ENCODE results near the gene FMN2. TPM values are rescaled to one million over a fixed set of nuclear protein-coding genes. Genes with fewer than 3 reads are reported as not detected.

FMN2 gene
- total RNA-seq, 1 experiment from 2014 or later = 0.59 TPM

DNA sequence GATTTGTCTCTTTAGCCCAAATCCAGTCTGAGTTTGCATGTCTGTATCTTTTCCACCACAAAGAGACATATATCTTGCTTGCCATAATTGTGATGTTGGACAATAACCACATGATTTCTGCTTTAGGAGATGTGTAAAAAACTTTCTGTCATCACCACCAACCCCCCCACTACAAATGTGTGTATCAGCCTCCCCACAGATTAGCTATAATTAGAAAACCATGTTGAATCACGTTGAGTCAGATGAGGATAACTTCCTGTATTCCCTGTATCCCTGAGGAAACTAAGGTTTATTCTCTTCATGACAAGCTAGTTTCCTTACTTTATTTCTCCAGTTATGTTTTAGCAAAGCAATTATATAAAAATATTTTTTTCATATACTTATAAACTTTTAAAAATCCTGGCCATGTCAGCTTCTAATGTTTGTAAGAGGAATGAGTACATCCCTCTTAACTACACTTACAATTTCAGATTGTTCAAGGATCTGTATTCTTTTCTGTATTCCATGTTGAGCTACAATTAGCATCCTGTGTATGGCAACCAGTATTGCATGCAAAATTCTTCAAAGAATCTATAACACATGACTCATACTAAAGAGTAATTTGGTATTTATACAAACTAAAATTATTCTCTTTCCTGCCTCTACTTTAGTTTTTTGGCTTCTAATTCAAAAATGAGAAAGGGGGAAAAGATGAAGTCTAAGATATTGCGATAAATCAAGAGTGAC lies 143.0 kb downstream of the FMN2 start:
- no peak overlapping the region for H3K4me2 ChIP-seq (ENCODE audit: insufficient read depth, insufficient read length, low read length)
- no peaks in the 10 kb centered on the region for H4K20me1 ChIP-seq (ENCODE audit: control insufficient read depth, insufficient read depth, insufficient read length)
- H3K9ac ChIP-seq (ENCODE audit: extremely low read depth, insufficient read length, low read length) = no peak overlapping the region
- H2AFZ ChIP-seq (ENCODE audit: low read length) = no peak overlapping the region
- no peak overlapping the region for H3K4ac ChIP-seq (ENCODE audit: low read depth, low read length)
- H2BK20ac ChIP-seq (ENCODE audit: low read depth, low read length, poor library complexity, severe bottlenecking) = no peak overlapping the region
- no peak overlapping the region for H4K8ac ChIP-seq (replicated peaks; ENCODE audit: insufficient read length, low read depth, low read length)
- H3K27ac Mint-ChIP-seq = no peak overlapping the region
- no peak overlapping the region for H3K4me3 Mint-ChIP-seq
- no CpG with 5 or more reads among the region's 2 CpGs for WGBS (ENCODE audit: extremely low coverage, insufficient read length, low lambda C conversion rate)
- no peaks in the 10 kb centered on the region for H3K4me1 ChIP-seq (ENCODE audit: insufficient read depth, low read length)
- no peak overlapping the region for H3K18ac ChIP-seq (ENCODE audit: insufficient read length, low read depth, low read length)
- no peak overlapping the region for H2BK5ac ChIP-seq (ENCODE audit: insufficient read length, low read length)
- H3K27me3 ChIP-seq (ENCODE audit: insufficient read depth, low read length) = no peaks in the 10 kb centered on the region
- H3K23ac ChIP-seq (ENCODE audit: insufficient read length, low read depth, low read length) = no peak overlapping the region
- no peaks in the 10 kb centered on the region for H3K23me2 ChIP-seq (ENCODE audit: insufficient read length, low read depth, low read length, poor library complexity, severe bottlenecking)
- no peaks in the 10 kb centered on the region for H3K4me1 Mint-ChIP-seq
- no peaks in the 10 kb centered on the region for H3K9me3 ChIP-seq (ENCODE audit: control insufficient read depth, low read depth, low read length)
- no peak overlapping the region for H4K5ac ChIP-seq (ENCODE audit: insufficient read length, low read depth, low read length)
- DNase-seq = no peak
- H3K79me1 ChIP-seq (ENCODE audit: insufficient read depth, low read depth, low read length, poor library complexity, severe bottlenecking) = no peaks in the 10 kb centered on the region
- no peaks in the 10 kb centered on the region for H3K27me3 Mint-ChIP-seq (ENCODE audit: low read depth)
- H3K79me2 ChIP-seq (ENCODE audit: insufficient read depth, low read length) = no peaks in the 10 kb centered on the region
- H2BK12ac ChIP-seq (ENCODE audit: insufficient read length, low read depth, low read length) = no peak overlapping the region
- no peak overlapping the region for H3K56ac ChIP-seq (ENCODE audit: insufficient read length, low read depth, low read length)
- H3T11ph ChIP-seq (ENCODE audit: low read length) = no peak overlapping the region
- no peak overlapping the region for H4K91ac ChIP-seq (ENCODE audit: insufficient read length, low read depth, low read length)
- no peak overlapping the region for H3K27ac ChIP-seq (ENCODE audit: insufficient read length, low read depth, low read length)
- no peak overlapping the region for H2BK120ac ChIP-seq (ENCODE audit: low read depth, low read length, poor library complexity, severe bottlenecking)
- H2AK5ac ChIP-seq (ENCODE audit: insufficient read length, low read length) = no peak overlapping the region
- TF ChIP-seq, protein P1, sequence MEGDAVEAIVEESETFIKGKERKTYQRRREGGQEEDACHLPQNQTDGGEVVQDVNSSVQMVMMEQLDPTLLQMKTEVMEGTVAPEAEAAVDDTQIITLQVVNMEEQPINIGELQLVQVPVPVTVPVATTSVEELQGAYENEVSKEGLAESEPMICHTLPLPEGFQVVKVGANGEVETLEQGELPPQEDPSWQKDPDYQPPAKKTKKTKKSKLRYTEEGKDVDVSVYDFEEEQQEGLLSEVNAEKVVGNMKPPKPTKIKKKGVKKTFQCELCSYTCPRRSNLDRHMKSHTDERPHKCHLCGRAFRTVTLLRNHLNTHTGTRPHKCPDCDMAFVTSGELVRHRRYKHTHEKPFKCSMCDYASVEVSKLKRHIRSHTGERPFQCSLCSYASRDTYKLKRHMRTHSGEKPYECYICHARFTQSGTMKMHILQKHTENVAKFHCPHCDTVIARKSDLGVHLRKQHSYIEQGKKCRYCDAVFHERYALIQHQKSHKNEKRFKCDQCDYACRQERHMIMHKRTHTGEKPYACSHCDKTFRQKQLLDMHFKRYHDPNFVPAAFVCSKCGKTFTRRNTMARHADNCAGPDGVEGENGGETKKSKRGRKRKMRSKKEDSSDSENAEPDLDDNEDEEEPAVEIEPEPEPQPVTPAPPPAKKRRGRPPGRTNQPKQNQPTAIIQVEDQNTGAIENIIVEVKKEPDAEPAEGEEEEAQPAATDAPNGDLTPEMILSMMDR (conservative IDR thresholded peaks at IDR 0.05) = no peak
- no peaks in the 10 kb centered on the region for H3K36me3 Mint-ChIP-seq (ENCODE audit: insufficient read depth in 1 of 3, low read depth in 3 of 3)
- H2BK15ac ChIP-seq (ENCODE audit: low read depth, low read length) = no peak overlapping the region
- no peaks in the 10 kb centered on the region for H3K9me3 Mint-ChIP-seq
- H3K14ac ChIP-seq (ENCODE audit: insufficient read depth, low read length) = no peak overlapping the region
